Endometrial microvascular endothelial cells (primary cell): ENCODE data around the gene SELENOW. TPM values are rescaled to one million over a fixed set of nuclear protein-coding genes. Genes with fewer than 3 reads are reported as not detected.
"Not testable (repeated sequence)": the region's sequence is repeated elsewhere in the genome, so short reads cannot be mapped to it uniquely, and the experiment has no call there.

Source experiments
- in situ Hi-C: cut with HindIII; loops from 2 replicates; pipeline ENCODE4 v1.10.0; 2017; ENCODE audit warnings: low sequenced_read_pairs, low pct_unique_long_range_greater_than_20kb; ENCODE audit errors: inconsistent ontology term
- total RNA-seq: library from RNA; depleted of rRNA; stranded (reverse); fragments of >200 nt; gene quantifications from one replicate; pipeline ENCODE4 v1.2.3, GENCODE V29; 2015; ENCODE audit errors: inconsistent ontology term

SELENOW gene
- total RNA-seq, 1 donor from 2014 or later: 718 TPM

DNA sequence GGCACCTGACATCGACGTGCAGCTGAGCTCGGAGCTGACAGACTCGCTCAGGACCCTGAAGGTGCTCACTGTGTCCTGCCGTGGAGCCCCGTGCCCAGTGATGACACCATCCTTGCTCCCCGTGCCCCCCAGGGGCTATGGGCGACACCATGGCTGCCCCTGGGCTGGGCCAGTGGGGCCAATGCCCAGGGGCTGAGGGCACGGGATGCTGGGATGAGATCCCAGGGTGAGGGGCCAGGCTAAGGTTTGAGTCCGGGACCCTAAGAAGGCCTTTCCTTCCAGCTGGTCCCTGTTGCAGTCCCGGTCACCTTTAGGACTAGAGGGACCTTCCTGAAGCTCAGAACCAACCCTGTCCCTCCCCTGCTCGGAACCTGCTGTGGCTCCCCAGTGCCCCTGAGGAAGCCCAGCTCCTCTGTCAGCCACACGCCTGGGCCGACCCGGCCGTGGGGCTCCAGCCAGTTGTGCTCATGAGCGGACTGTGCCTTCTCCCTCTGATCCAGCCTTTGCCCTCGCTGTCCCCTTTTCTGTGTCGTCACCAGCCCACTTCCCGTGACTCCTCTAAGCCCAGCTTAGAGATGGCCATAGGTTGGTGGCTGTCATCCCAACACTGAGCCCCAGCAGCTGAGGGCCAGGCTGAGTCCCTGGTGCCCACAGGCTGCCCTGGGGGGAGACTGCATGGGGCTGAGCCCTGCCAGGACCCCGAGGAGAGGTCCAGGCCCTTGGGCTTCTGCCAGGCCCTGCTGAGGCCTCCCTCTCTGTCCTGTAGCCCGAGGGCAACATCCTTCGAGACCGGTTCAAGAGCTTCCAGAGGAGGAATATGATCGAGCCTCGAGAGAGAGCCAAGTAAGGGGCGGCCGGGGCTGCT lies 22.5 kb upstream of the SELENOW start:
- in situ Hi-C loops: no loop called here

DNA sequence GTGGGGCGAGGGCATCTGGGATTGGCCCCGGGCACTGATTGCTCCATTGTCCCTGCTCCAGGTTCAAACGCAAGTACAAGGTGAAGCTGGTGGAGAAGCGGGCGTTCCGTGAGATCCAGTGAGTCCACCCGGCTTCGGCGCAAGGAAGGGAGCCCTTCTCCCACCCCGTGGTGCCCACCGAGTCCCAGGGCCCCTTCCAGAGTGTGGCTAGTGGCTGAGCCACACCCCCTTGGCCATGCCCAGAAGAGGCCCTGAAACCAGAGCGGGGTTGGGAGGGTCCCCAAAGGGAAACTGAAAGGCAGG lies 21.9 kb upstream of the SELENOW start:
- in situ Hi-C loops: no loop called here

DNA sequence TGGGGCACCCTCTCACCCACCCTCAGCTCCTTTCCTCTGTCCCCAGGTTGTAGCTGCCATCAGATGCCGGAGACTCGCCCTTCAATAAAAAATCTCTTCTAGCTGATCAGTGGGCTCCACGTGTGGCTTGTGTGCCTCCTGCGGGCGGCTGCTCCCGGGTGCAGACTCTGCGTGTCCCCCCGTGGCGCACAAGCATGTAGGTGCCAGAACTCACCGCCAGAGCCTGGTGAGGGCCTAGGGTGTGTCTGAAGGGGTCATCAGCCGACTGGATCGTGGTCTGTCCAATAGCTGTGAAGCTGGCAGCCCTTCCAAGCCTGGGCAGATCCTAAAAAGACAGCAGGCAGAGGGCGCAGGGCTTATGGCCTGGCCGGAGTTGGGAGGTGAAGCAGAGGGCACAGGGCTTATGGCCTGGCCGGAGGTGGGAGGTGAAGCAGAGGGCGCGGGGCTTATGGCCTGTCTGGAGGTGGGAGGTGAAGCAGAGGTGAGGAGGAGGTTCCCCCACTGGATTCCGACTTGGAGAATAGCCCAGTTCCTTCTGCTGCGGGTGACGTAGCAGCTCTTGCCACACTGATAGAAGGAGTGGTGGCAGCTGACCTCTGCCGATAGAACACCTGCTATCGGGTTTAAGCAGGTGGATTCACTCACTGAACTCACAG lies 21.4 kb upstream of the SELENOW start:
- in situ Hi-C loops: no loop called here

DNA sequence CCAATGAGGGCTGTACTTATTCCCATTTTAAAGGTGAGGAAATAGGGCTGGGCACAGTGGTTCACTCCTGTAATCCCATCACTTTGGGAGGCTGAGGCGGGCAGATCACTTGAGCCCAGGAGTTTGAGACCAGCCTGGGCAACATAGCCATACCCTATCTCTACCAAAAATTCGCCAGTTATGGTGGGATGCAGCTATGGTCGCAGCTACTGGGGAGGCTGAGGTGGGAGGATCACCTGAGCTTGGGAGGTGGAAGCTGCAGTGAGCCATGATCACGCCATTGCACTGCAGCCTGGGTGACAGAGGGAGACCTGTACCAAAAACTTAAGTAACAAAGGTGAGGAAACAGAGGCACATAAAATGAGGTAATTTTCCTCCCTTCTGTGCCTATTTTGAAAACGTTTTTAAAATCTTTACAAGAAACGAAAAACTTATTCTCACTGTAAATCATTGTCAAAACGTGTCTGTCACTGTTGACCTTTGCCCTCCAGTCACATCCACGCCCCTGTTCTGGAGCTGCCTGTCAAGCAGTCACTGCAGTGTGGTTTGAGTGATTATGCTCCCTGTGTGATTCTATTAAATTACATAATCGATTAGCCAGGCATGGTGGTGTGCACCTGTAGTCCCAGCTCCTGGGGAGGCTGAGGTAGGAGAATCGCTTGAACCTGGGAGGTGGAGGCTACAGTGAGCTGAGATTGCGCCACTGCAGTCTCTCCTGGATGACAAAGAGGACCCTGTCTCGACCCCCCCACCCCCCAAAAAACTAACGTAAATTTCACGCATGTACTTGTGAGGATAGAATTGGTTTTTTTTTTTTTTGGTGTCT lies 20.7 kb upstream of the SELENOW start:
- in situ Hi-C loops: no loop called here

DNA sequence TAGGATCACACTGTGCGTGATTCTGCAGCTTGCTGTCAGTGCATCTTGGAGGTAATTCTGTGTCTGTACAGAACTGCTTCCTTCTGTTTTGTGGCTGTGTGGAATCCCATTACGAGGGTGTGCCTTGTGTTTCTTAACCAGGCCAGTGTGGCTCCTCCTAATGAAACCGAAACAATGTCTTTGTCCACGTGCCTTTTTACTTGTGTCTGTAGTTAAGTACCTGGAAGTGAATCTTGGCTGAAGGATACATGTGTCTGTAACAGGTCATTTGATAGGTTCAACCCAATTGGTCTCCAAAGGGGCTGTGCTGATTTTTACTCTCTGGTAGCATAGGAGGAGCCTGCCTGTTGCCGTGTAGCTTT lies 20.1 kb upstream of the SELENOW start:
- in situ Hi-C loops: no loop called here

DNA sequence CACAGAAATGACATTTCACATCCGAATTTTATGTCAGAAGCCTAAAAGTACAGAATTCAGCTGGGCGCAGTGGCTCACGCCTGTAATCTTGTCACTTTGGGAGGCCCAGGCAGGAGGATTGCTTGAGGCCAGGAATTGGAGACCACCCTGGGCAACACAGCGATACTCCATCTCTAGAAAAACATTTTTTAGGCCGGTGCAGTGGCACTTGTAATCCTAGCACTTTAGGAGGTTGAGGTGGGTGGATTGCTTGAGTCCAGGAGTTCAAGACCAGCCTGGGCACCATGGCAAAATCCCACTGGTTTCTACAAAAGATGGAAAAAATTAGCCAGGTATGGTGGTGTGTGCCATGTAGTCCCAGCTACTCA lies 17.9 kb upstream of the SELENOW start:
- in situ Hi-C loops: no loop called here

DNA sequence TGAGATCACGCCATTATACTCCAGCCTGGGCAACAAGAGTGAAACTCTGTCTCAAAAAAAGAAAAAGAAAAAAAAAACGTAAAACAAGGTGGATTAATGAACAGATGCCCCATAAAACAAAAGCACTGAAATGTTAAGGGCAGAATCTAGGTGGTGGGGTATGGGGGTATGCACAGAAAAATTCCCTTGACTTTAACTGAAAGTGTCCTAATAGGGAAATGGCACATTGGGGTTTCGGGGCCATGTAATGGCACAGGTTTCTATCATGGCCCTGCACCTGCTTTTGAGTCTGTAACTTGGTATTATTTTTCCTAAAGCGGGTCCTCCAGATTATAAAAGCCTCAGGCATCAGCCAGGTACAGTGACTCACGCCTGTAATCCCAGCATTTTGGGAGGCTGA lies 16.9 kb upstream of the SELENOW start:
- in situ Hi-C loops: no loop called here

DNA sequence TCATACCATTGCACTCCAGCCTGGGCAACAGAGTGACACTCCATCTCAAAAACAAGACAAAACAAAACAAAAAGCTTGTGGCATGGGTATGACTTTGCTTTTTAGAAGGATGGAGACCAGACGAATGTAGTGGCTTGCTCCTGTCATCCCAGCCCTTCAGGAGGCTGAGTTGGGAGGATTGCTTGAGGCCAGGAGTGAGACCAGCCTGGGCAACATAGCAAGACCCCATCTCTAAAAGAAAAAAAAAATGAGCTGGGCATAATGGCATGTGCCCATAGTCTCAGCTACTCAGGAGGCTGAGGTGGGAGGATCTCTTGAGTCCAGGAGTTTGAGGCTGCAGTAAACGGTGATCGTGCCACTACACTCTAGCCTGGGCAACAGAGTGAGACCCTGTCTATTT lies 16.4 kb upstream of the SELENOW start:
- in situ Hi-C loops: no loop called here

DNA sequence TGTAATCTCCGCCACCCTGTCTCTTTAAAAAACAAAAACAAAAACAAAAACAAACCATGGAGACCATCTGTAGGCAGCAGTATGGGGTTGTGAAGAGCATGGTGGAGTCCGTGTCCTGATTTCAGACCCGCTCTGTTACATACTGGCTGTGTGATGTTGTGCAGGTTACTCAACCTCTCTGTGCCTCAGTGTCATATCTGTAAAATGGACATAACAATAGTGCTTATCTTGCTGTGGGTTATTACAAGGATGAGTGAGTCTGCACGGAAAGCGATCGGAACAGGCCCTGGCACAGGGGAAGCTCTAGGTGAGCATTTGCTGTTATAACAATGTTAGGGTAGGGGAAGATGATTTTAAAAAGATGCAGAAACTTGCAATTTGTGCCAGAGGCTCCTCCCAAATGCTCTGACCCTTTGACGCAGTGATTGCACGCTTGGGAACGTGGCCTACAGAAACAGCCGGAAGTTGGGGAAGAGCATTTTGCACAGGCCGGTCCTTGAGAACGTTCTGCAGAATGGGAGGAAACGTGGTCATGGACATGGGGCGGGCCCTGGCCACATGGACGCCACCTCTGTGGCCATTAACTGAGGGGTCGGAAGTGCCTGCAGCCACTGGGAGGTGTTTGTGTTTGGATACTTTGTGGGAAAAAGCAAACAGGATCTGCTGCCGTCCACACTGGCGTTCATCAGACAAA lies 15.7 kb upstream of the SELENOW start:
- in situ Hi-C loops: no loop called here

DNA sequence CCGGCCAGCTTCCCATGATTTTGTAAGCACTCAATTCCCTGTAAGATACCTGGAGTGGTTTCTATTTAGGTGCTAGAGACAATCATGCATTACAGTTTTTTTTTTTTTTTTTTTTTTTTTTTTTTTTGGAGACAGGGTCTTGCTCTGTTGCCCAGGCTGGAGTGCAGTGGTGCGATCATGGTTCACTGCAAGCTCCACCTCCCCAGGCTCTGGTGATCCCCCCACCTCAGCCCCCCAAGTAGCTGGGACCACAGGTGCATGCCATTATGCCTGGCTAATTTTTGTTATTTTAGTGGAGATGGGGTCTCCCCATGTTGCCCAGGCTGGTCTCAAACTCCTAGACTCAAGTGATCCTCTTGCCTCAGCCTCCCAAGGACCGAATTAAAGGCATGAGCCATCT lies 13.8 kb upstream of the SELENOW start:
- in situ Hi-C loops: not testable (repeated sequence)

DNA sequence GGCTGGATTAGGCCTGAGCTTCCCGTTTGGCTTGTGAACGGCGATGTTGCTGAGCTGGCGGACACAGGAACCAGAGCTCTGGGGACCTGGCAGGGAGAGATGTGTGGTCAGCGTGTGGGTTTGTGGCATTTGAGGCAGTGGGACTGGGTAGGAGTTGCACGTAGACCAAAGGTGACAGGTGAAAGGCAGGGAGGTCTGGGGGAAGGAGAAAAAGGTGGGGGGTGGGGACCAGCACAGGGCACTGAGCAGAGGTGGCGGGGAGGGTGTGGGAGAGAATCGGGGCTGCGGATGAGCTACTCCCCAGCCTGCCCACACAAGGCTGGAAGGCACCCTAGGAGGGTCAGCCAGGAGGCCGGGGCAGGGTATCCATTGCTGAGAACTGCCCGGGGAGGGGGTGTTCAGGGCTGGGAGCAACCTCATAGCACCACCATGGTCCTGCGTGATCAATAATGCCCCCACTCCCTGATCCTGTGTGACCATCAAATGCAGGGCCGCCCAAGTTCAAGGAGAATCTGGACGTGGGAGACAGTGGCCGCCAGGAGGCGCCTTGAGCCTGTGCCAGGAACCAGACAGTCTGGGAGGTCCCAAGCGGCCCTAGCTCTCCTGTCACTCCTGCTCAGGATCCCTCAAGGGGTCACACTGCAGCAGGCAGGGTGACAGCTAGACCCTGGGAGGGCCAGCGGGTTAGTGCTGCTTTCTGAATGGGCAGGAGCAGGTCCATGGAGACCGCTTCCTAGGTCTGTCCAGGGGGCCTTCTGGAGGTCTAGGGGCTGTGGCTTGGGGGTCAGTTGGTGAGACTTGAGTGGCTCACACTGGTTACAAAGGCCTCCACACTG lies 12.8 kb upstream of the SELENOW start:
- in situ Hi-C loops: no loop called here

DNA sequence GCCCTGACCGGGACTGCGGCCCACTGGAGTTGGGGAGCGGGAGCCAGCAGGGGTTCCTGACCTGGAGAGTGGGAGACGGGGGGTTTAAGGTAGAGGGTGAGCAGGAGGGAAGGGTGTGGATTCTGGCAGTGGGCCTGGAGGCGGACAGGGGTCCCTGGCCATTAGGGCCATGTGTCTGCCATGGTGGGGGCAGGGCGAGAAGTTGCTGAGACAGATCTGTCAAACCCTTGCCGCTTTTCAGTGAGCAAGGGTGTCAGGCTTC lies 12.2 kb upstream of the SELENOW start:
- in situ Hi-C loops: no loop called here

DNA sequence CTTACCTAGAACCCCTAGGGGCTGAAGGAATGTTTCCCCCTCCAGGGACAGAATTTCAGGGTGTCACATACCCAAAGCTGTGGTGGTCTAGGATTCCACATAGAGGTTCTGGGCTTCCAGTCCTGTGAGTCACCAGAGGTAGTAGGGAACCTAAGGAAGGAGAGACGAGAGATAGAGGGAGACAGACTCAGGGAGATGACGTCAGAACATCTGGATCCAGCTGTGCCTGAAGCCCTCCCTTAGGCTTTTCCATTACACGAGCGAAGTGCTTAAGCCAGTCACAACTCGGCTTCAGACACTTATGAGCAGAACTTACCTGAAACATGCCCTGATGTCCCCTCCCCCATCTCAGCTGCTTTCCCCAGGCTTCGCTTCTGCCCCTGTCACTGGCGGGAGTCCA lies 11.8 kb upstream of the SELENOW start:
- in situ Hi-C loops: no loop called here

DNA sequence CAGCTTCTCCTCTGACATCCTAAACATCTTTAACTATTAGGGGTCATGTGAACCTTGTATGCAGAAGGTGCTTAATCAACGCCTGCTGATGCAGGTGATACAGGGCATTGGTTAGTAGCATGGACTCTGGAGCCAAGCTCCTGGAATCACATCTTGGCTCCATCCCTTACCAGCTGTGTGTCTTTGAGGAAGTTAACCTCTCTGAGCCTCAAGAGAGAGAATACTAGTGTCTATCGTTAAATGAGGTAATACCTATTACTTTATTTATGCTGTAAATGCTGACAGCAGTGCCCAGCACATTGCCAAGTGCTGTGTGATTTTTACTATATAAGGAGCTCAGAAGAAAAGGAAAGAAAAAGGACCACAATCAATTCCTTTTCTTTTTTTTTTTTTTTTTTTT lies 11.2 kb upstream of the SELENOW start:
- in situ Hi-C loops: no loop called here

DNA sequence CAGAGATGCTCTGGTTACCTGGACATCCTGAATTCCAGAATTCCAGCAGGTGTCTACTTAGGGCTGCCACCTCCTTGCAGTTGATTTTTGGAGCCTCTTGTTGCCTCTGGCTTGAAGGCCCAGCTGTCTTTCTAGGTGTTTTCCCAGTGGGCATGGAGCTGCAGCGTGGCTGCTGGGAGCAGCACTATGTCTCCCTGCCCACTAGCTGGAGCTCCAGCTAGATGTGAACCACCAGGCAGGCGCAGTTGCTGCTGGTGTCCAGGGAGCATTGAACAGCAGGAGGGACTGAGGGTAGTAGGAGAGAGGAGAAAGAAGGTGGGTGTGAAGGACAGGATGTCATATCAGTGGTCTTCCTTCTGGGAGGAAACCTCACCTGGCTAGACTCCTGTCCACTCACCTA lies 9.9 kb upstream of the SELENOW start:
- in situ Hi-C loops: no loop called here

DNA sequence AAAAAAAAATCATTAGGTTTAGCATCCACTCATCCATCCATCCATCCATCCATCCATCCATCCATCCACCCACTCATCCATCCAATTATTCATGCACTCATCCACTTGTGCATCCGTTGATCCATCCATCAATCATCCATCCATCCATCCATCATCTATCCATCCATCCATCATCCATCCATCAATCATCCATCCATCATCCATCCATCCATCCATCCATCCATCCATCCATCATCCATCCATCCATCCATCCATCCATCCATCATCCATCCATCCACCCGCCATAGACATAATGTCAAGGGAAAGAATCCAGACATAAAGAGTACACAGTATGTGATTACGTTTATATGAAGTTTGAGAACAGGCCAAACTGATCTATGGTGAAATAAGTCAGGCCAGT lies 9.0 kb upstream of the SELENOW start:
- in situ Hi-C loops: no loop called here

DNA sequence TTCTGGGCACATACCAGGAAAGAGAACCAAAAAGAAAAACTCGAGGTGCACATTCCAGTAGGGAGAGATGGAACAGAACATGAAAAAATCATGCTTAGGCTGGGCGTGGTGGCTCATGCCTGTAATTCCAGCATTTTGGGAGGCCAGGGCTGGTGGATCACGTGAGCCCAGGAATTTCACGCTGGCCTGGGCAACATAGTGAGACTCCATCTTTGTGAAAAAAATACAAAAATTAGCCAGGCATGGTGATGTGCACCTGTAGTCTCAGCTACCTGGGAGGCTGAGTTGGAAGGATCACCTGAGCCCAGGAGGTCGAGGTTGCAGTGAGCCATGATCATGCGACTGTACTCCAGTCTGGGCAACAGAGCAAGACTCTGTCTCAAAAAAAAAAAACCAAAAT lies 7.2 kb upstream of the SELENOW start:
- in situ Hi-C loops: not testable (repeated sequence)

DNA sequence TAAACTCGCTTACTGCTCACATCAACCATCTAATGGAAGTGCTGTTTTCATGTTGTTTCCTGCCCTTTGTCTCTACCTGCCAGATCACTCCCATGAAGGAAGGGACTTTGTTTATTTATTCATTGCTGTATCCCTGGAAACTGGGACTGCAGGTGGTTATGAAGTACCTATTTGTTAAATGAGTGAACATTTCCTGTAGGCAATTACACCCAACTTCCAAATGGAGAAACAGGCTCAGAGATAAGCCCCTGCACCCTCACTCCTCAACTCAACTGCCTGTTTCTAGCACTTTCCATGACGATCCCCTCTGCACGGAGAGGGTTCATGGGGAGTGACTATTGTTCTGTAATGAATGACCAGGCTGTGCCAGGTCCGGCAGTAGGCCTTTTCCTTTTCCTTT lies 1.9 kb upstream of the SELENOW start:
- in situ Hi-C loops: no loop called here
